ENCODE measurements around the gene ZFTA.
"Not testable (repeated sequence)": the region's sequence is repeated elsewhere in the genome, so short reads cannot be mapped to it uniquely, and the experiment has no call there.

Gene ZFTA

GRCh38 chr11:63813035-63813562 is 44.5 kb upstream of the ZFTA start, which contains the start of gene SPINDOC:
SPINDOC (plus strand) TSS chr11:63813456; CDS start chr11:63813687, 231 bp downstream.
- TF ChIP-seq, protein P1, sequence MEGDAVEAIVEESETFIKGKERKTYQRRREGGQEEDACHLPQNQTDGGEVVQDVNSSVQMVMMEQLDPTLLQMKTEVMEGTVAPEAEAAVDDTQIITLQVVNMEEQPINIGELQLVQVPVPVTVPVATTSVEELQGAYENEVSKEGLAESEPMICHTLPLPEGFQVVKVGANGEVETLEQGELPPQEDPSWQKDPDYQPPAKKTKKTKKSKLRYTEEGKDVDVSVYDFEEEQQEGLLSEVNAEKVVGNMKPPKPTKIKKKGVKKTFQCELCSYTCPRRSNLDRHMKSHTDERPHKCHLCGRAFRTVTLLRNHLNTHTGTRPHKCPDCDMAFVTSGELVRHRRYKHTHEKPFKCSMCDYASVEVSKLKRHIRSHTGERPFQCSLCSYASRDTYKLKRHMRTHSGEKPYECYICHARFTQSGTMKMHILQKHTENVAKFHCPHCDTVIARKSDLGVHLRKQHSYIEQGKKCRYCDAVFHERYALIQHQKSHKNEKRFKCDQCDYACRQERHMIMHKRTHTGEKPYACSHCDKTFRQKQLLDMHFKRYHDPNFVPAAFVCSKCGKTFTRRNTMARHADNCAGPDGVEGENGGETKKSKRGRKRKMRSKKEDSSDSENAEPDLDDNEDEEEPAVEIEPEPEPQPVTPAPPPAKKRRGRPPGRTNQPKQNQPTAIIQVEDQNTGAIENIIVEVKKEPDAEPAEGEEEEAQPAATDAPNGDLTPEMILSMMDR (IDR thresholded peaks at IDR 0.05; ENCODE audit: low read depth, low read length, missing control alignments): no peak
- in situ Hi-C loops (cut with HindIII; ENCODE audit: low sequenced_read_pairs): no loop called here
- DNase-seq (ENCODE audit: low read depth): no peak

DNA sequence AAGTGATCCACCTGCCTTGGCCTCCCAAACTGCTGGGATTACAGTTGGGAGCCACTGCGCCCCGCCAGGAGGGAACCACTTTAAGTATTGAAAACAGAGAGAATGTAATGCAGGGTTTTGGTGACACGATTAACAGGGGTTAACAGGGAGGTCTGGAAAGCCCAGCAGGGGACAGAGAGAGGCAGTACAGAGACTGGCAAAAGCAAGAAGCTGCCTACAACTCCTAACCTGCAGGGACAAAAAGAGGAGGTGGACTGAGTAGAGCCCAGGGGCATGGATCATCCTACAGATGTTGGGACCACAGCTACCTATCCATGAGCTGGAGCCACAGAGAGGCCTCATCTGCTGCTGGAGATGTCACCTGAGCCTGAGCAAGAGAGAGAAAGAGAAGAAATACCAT is 42.9 kb upstream of the ZFTA start:
- in situ Hi-C loops (cut with HindIII; ENCODE audit: low sequenced_read_pairs): no loop called here
- H3K4me3 ChIP-seq (ENCODE audit: low read depth, low read length): no peak overlapping the region
- TF ChIP-seq, protein P1 (IDR thresholded peaks at IDR 0.05; ENCODE audit: low read depth, low read length, missing control alignments): no peak
- no peak for DNase-seq (ENCODE audit: low read depth)

More at GRCh38 chr11:63813035-63813562, 44.5 kb upstream of the ZFTA start, which contains the start of gene SPINDOC:
- peak within 1 kb of the TSS; percentile 93 for H3K4me3 ChIP-seq (ENCODE audit: low read depth, low read length)

DNA sequence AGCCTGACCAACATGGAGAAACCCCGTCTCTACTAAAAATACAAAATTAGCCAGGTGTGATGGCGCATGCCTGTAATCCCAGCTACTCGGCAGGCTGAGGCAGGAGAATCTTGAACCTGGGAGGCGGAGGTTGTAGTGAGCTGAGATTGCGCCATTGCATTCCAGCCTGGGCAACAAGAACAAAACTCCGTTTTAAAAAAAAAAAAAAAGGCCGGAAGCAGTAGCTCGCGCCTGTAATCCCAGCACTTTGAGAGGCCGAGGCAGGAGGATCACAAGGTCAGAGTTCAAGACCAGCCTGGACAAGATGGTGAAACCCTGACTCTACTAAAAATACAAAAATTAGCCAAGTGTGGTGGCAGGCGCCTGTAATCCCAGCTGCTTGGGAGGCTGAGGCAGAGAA is 41.8 kb upstream of the ZFTA start:
- H3K4me3 ChIP-seq (ENCODE audit: low read depth, low read length); DNase-seq (ENCODE audit: low read depth); in situ Hi-C loops (cut with HindIII; ENCODE audit: low sequenced_read_pairs): not testable (repeated sequence)

DNA sequence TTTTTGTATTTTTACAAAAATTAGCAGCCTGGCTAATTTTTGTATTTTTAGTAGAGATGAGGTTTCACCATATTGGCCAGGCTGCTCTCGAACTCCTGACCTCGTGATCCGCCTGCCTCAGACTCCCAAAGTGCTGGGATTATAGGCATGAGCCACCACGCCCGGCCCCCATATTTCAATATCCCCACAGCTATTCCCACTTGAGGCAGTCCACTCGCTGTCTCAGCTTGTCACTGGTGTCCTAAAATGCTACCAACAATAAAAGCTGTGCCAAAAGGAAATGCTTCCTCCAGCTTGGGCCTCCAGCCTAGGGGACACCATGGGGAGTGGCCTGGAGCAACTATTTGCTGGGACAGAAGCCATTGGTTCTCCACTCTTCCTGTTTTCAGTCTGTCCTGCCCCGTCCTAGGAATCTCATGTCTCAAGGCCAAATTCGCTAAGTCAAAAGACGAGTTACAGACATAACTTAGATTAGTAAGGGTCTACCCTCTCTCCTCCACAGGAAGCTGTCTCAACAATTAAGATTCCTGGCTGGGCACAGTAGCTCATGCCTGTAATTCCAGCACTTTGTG is 37.4 kb upstream of the ZFTA start:
- TF ChIP-seq, protein P1 (IDR thresholded peaks at IDR 0.05; ENCODE audit: low read depth, low read length, missing control alignments): no peak
- DNase-seq (ENCODE audit: low read depth): no peak
- H3K4me3 ChIP-seq (ENCODE audit: low read depth, low read length): no peak overlapping the region
- in situ Hi-C loops (cut with HindIII; ENCODE audit: low sequenced_read_pairs): no loop called here

- TF ChIP-seq, protein P1 (IDR thresholded peaks at IDR 0.05; ENCODE audit: low read depth, low read length, missing control alignments): no peak
- DNase-seq (ENCODE audit: low read depth): no peak
- in situ Hi-C loops (cut with HindIII; ENCODE audit: low sequenced_read_pairs): no loop called here
- no peak overlapping the region for H3K4me3 ChIP-seq (ENCODE audit: low read depth, low read length)
These were observed 35.7 kb upstream of the ZFTA start for GRCh38 chr11:63804259-63804658.

DNA sequence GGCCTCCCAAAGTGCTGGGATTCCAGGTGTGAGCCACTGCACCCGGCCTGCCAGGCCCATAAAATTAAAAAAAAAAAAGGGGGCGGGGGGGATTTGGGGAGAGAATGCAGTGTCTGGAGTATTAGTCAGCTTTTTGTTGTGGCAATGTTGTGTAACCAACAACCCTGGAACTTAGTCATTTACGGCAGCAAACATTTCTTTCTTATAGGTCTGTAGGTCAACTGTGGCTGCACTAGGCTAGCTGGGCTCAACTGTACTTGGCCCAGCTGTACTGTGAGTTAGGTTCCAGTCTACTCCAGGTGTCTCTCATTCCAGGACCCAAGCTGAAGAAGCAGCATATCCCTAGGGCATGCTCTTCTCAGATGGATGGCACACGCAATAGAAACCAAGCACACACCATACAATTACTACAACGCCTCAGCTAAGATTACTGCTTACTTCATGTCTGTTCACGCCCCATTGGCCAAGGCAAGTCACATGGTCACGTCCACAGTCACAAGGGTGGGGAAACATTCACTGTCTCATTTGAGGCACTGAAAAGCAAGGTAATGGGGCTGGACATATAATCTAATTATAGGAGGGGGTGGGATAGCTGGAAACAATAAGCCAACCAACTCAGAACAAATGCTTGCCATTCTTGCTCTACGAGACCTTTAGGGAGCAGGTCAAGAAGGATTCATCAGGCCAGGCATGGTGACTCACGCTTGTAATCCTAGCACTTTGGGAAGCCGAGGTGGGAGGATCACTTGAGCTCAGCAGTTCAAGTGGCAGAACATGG is 34.3 kb upstream of the ZFTA start:
- TF ChIP-seq, protein P1 (IDR thresholded peaks at IDR 0.05; ENCODE audit: low read depth, low read length, missing control alignments): no peak
- no peak overlapping the region for H3K4me3 ChIP-seq (ENCODE audit: low read depth, low read length)
- in situ Hi-C loops (cut with HindIII; ENCODE audit: low sequenced_read_pairs): no loop called here
- DNase-seq (ENCODE audit: low read depth): no peak

DNA sequence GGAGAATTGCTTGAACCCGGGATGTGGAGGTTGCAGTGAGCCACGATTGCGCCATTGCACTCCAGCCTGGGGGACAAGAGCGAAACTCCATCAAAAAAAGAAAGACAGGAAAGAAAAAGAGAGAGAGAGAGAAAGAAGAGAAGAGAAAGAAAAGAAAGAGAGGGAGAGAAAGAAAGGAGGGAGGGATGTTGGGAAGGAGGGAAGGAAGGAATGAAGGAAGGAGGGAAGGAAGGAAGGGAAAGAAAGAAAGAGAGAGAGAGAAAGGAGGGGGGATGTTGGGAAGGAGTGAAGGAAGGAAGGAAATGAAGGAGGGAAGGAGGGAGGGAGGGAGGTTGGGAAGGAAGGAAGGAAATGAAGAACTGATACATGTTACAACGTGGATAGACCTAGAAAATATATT is 32.3 kb upstream of the ZFTA start:
- in situ Hi-C loops (cut with HindIII; ENCODE audit: low sequenced_read_pairs): no loop called here
- DNase-seq (ENCODE audit: low read depth): no peak
- TF ChIP-seq, protein P1 (IDR thresholded peaks at IDR 0.05; ENCODE audit: low read depth, low read length, missing control alignments): no peak

More for the DNA sequence above, 32.3 kb upstream of the ZFTA start:
- no peak overlapping the region for H3K4me3 ChIP-seq (ENCODE audit: low read depth, low read length)

Measured in astrocyte of the cerebellum (primary cell).